ENCODE measurements around the gene ZNF462.
"Not testable (repeated sequence)": the region's sequence is repeated elsewhere in the genome, so short reads cannot be mapped to it uniquely, and the experiment has no call there.

The ZNF462 gene

DNA sequence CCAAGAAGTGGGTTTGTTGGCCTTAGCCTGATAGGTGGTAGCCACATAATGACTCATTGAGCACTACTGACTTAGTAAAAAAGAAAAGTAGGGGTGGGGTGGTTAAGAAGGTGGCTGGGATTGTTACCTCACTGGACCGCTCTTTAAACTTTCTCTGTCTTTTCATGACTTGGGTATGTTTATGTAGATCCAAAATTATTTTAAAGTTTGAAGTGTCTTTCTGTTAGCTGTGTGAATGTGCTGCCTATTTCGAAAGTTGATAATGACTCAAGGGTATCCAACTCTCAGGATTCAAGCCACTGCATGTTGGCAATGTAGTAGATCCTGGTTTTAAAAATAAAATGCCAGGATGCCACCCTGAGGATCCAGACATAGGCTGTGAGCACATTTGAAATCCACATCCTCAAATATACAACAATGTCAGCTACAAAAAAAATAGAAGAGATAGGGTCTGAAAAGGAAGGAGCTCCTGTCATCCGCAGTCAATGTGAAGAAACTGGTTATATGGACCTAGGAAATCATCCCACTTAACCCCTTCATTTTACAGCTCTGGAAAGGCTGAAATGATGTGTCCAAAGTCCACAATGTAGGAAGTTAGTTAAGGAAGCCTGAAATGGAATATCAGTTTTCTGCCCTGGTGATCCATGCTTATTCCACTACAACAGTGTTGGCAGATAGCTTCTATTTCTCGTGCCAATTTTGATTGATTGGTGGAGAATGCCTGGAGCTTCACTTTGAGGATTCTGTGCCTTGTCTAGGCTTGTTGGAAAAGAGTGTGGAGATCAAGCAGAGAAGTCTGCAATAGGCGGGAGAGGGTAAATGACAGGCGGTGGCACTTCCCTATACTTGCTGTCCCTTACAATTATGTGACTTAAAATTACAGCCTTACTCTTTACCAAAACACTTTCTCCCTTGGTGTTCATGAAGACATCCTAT, 23.4 kb downstream of the ZNF462 start:
- H3K27me3 Mint-ChIP-seq: no peaks in the 10 kb centered on the region
- H3K27ac Mint-ChIP-seq: no peak overlapping the region
- DNase-seq (ENCODE audit: low spot score in 2 of 2) (no peak), ATAC-seq (ENCODE audit: low read depth) (no peak)
- H3K4me3 Mint-ChIP-seq: no peak overlapping the region
- H3K9me3 Mint-ChIP-seq: no peaks in the 10 kb centered on the region
- H3K36me3 Mint-ChIP-seq: no peaks in the 10 kb centered on the region
- H3K4me1 Mint-ChIP-seq: no peaks in the 10 kb centered on the region

DNA sequence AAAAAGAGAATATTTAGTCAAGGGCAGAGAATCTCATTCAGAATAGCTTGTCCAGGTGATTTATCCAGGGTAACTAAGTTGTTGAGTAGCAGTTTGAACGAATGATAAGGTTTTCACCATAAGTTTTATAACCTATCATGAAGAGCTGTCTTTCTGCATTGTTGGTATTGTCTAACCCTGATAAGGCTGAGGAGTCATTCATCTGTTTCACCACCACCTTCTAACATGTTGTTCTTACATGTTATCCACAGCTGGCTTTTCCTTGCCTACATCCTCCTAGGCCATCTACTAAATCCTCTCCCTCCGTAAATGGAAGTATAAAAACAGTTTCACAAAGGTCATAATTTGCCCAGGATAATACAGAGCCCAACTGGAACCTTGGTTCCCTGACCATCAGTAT, 24.1 kb downstream of the ZNF462 start:
- Mint-ChIP-seq H3K27ac (no peak overlapping the region), H3K4me1 (no peaks in the 10 kb centered on the region), H3K27me3 (no peaks in the 10 kb centered on the region), H3K36me3 (no peaks in the 10 kb centered on the region), H3K9me3 (no peaks in the 10 kb centered on the region), H3K4me3 (no peak overlapping the region)
- ATAC-seq (ENCODE audit: low read depth) (no peak), DNase-seq (ENCODE audit: low spot score in 2 of 2) (no peak)

DNA sequence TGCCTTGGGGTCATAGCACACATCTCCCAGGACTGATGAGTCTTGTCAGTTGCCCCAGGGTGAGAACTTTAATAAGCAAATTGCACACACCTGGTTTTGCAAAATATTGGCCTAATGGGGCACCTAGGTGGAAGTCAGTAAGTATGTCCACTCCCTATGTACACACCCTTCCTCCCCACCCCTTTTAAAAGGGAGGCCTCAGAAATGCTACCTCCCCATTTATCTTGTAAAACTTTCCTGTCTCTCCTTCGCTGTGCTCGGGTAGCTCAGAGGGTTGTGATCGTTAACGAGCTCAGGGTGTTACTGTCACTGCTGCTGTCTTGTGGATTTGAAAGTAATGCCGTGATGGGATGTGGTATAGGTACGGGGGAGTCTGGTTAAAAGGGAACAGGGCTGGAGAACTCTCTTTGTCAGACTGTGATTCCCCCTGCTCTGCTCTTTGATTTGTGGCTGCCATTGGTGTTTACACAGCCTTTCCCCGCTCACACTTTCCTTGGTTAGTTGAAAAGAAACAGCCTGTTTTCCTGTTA, 26.2 kb downstream of the ZNF462 start:
- no peak for ATAC-seq (ENCODE audit: low read depth)
- no peaks in the 10 kb centered on the region for H3K27me3 Mint-ChIP-seq
- no peaks in the 10 kb centered on the region for H3K9me3 Mint-ChIP-seq
- H3K36me3 Mint-ChIP-seq: no peaks in the 10 kb centered on the region
- DNase-seq (ENCODE audit: low spot score in 2 of 2): no peak
- no peaks in the 10 kb centered on the region for H3K4me1 Mint-ChIP-seq
- no peak overlapping the region for H3K4me3 Mint-ChIP-seq
- H3K27ac Mint-ChIP-seq: no peak overlapping the region

- Mint-ChIP-seq H3K4me1 (no peaks in the 10 kb centered on the region), H3K27ac (no peak overlapping the region), H3K9me3 (no peaks in the 10 kb centered on the region), H3K27me3 (no peaks in the 10 kb centered on the region), H3K36me3 (no peaks in the 10 kb centered on the region), H3K4me3 (no peak overlapping the region)
- ATAC-seq (ENCODE audit: low read depth) (no peak), DNase-seq (ENCODE audit: low spot score in 2 of 2) (no peak)
Observed at GRCh38 chr9:106890608-106891007, 27.6 kb downstream of the ZNF462 start.

- Mint-ChIP-seq H3K27me3 (no peaks in the 10 kb centered on the region), H3K36me3 (no peaks in the 10 kb centered on the region), H3K4me3 (no peak overlapping the region), H3K4me1 (no peaks in the 10 kb centered on the region), H3K27ac (no peak overlapping the region), H3K9me3 (no peaks in the 10 kb centered on the region)
- ATAC-seq (ENCODE audit: low read depth) (no peak), DNase-seq (ENCODE audit: low spot score in 2 of 2) (no peak)
Observed at GRCh38 chr9:106891286-106891685, 28.3 kb downstream of the ZNF462 start.

- no peak for DNase-seq (ENCODE audit: low spot score in 2 of 2)
- no peaks in the 10 kb centered on the region for H3K9me3 Mint-ChIP-seq
- no peaks in the 10 kb centered on the region for H3K27me3 Mint-ChIP-seq
Observed at GRCh38 chr9:106892632-106893031, 29.7 kb downstream of the ZNF462 start.

GRCh38 chr9:106893088-106893487, 30.1 kb downstream of the ZNF462 start:
- H3K27me3 Mint-ChIP-seq: no peaks in the 10 kb centered on the region
- H3K9me3 Mint-ChIP-seq: no peaks in the 10 kb centered on the region
- H3K4me1 Mint-ChIP-seq: no peaks in the 10 kb centered on the region
- H3K36me3 Mint-ChIP-seq: no peaks in the 10 kb centered on the region
- H3K4me3 Mint-ChIP-seq: no peak overlapping the region
- H3K27ac Mint-ChIP-seq: no peak overlapping the region
- ATAC-seq (ENCODE audit: low read depth): no peak
- DNase-seq (ENCODE audit: low spot score in 2 of 2): no peak

More at GRCh38 chr9:106892632-106893031, 29.7 kb downstream of the ZNF462 start:
- no peak for ATAC-seq (ENCODE audit: low read depth)
- Mint-ChIP-seq H3K36me3 (no peaks in the 10 kb centered on the region), H3K27ac (no peak overlapping the region), H3K4me1 (no peaks in the 10 kb centered on the region), H3K4me3 (no peak overlapping the region)

DNA sequence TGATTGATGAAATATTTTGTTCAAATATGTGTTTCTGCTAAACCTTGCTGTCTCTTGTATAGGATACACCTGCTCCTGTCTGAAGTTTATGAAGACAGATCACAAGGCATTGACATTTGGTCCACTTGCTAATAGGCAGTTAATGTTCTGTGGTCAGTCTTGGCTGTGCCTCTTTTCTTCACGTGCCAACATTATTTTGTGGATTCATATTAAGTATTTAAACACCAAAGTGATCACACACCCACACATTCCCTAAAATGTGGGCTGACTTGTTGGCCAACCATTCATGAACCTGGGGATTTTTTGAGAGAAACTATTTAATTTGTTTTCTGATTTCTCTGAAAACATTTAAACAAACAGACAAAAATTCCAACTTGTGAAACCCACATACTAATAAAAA, 33.7 kb downstream of the ZNF462 start:
- no peaks in the 10 kb centered on the region for H3K36me3 Mint-ChIP-seq
- DNase-seq (ENCODE audit: low spot score in 2 of 2): no peak

DNA sequence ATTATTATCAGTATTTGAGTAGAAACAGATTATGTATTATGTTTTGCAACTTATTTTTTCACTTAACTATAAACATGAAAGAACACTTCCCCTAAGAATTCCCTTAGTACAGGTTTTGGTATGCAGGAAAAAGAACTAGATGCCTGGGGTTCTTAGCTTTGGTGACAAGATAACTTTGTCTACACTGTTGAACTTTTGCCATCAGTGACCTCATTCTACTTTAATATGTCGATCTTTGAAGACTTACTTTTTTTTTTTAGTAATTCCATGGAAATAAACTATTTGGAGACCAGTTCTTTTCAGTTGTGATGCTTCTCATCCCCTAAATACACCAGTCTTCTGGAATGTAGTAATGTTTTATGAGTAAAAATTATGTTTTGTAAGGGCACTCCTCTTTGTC, 34.3 kb downstream of the ZNF462 start:
- no peak overlapping the region for H3K27ac Mint-ChIP-seq
- H3K9me3 Mint-ChIP-seq: peaks cover 9% of the 10 kb centered on the region
- no peak overlapping the region for H3K4me3 Mint-ChIP-seq
- DNase-seq (ENCODE audit: low spot score in 2 of 2): no peak
- H3K4me1 Mint-ChIP-seq: no peaks in the 10 kb centered on the region
- no peaks in the 10 kb centered on the region for H3K36me3 Mint-ChIP-seq
- no peak for ATAC-seq (ENCODE audit: low read depth)
- H3K27me3 Mint-ChIP-seq: no peaks in the 10 kb centered on the region

More for the DNA sequence above, 33.7 kb downstream of the ZNF462 start:
- no peak for ATAC-seq (ENCODE audit: low read depth)
- no peaks in the 10 kb centered on the region for H3K27me3 Mint-ChIP-seq
- peaks cover 9% of the 10 kb centered on the region for H3K9me3 Mint-ChIP-seq
- no peak overlapping the region for H3K4me3 Mint-ChIP-seq
- H3K27ac Mint-ChIP-seq: no peak overlapping the region
- no peaks in the 10 kb centered on the region for H3K4me1 Mint-ChIP-seq

GRCh38 chr9:106897751-106898150, 34.8 kb downstream of the ZNF462 start:
- no peak overlapping the region for H3K4me3 Mint-ChIP-seq
- no peaks in the 10 kb centered on the region for H3K27me3 Mint-ChIP-seq
- H3K36me3 Mint-ChIP-seq: no peaks in the 10 kb centered on the region
- ATAC-seq (ENCODE audit: low read depth): no peak
- no peaks in the 10 kb centered on the region for H3K4me1 Mint-ChIP-seq
- peaks cover 12% of the 10 kb centered on the region for H3K9me3 Mint-ChIP-seq
- H3K27ac Mint-ChIP-seq: no peak overlapping the region
- no peak for DNase-seq (ENCODE audit: low spot score in 2 of 2)

GRCh38 chr9:106900523-106900922, 37.6 kb downstream of the ZNF462 start:
- not testable (repeated sequence) for H3K36me3 Mint-ChIP-seq; DNase-seq (ENCODE audit: low spot score in 2 of 2); ATAC-seq (ENCODE audit: low read depth); H3K27ac Mint-ChIP-seq; H3K4me1 Mint-ChIP-seq; H3K4me3 Mint-ChIP-seq; H3K27me3 Mint-ChIP-seq
- H3K9me3 Mint-ChIP-seq: peaks cover 24% of the 10 kb centered on the region

GRCh38 chr9:106906129-106906528, 43.2 kb downstream of the ZNF462 start:
- H3K4me1 Mint-ChIP-seq: no peaks in the 10 kb centered on the region
- no peaks in the 10 kb centered on the region for H3K36me3 Mint-ChIP-seq
- no peak overlapping the region for H3K27ac Mint-ChIP-seq
- H3K9me3 Mint-ChIP-seq: peaks cover 16% of the 10 kb centered on the region
- no peak overlapping the region for H3K4me3 Mint-ChIP-seq
- DNase-seq (ENCODE audit: low spot score in 2 of 2): no peak
- H3K27me3 Mint-ChIP-seq: no peaks in the 10 kb centered on the region
- no peak for ATAC-seq (ENCODE audit: low read depth)

DNA sequence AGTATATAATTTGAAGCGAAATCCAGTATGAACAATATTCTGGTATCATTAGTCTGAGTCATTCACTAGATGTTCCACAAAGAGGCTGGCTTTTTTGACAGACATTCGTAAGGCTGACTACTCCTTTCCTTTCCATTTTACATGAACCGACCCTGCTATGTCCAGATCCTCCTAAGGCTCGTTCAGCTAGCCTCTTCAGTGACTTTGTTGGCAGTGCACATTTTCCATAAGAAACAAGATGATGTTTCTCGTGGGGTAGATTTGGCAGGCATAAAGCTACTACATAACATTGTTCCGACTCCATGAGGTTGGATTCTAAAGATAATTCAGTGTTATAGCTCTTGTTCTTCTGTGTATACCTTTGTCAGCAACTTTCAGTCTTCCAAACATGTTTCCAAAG, 49.0 kb downstream of the ZNF462 start:
- ATAC-seq (ENCODE audit: low read depth): no peak
- H3K27ac Mint-ChIP-seq: no peak overlapping the region

DNA sequence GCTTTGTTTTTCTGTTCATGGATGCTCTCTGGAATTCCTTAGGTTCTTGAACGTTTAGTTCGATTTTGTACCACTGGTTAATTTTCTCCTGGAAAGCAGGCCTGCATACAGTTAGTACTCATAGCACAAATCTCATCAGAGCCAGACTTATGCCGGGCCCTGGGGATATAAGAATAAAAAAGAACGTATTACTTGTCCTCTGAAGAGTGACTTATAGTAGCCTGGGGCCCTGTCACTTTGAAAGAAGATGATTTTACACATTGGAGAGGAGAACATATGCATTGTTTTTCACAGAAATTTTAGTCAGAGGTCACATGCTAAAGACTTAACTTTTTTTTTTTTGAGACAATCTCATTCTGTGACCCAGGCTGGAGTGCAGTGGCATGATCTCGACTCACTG, 50.3 kb downstream of the ZNF462 start:
- Mint-ChIP-seq H3K9me3 (peaks cover 1% of the 10 kb centered on the region), H3K4me1 (no peaks in the 10 kb centered on the region), H3K4me3 (no peak overlapping the region), H3K27ac (no peak overlapping the region), H3K27me3 (peaks cover 3% of the 10 kb centered on the region), H3K36me3 (no peaks in the 10 kb centered on the region)
- no peak for DNase-seq (ENCODE audit: low spot score in 2 of 2)
- no peak for ATAC-seq (ENCODE audit: low read depth)

More for the DNA sequence above, 49.0 kb downstream of the ZNF462 start:
- peaks cover 3% of the 10 kb centered on the region for H3K27me3 Mint-ChIP-seq
- no peak overlapping the region for H3K4me3 Mint-ChIP-seq
- no peaks in the 10 kb centered on the region for H3K36me3 Mint-ChIP-seq
- no peak for DNase-seq (ENCODE audit: low spot score in 2 of 2)
- no peaks in the 10 kb centered on the region for H3K4me1 Mint-ChIP-seq
- H3K9me3 Mint-ChIP-seq: peaks cover 1% of the 10 kb centered on the region

- Mint-ChIP-seq H3K4me3 (no peak overlapping the region), H3K9me3 (peaks cover 1% of the 10 kb centered on the region), H3K36me3 (no peaks in the 10 kb centered on the region), H3K27ac (no peak overlapping the region), H3K27me3 (peaks cover 3% of the 10 kb centered on the region), H3K4me1 (no peaks in the 10 kb centered on the region)
- DNase-seq (ENCODE audit: low spot score in 2 of 2) (no peak), ATAC-seq (ENCODE audit: low read depth) (no peak)
Observed at GRCh38 chr9:106915851-106916250, 52.9 kb downstream of the ZNF462 start.

Data from memory B cell (primary cell).